RWPE1 (cell line): ENCODE measurements around the gene PROC.
A peak's percentile ranks its signal among the peaks of the same experiment; 100 is the strongest.

ENCODE experiments used
- CTCF ChIA-PET: fragments of 350-600 bp; sonication (Branson Sonifier 250); formaldehyde crosslinking; extraction: SDS; loops from one replicate; lab custom pipeline; 2021; lab: Yijun Ruan, JAX
- POLR2A ChIA-PET: fragments of 400-600 bp; formaldehyde crosslinking; extraction: SDS; loops from one replicate; lab custom pipeline; 2020; ENCODE audit warnings: antibody characterized with exemption; ENCODE audit not compliant: low non-redundant PET; lab: Yijun Ruan, JAX
- DNase-seq: peaks from one replicate; pipeline ENCODE4 v3.0.0; 2012; ENCODE audit warnings: low spot score
- H3K27ac ChIP-seq: fragments of 450-650 bp; 2 replicates; pipeline ENCODE4 v1.5.1; 2017
- TF ChIP-seq, protein P1 (sequence below): fragments of 450-650 bp; conservative IDR thresholded peaks from 2 replicates; pipeline ENCODE4 v1.5.1; 2017; ENCODE audit warnings: low read depth, mild to moderate bottlenecking

Gene PROC

DNA sequence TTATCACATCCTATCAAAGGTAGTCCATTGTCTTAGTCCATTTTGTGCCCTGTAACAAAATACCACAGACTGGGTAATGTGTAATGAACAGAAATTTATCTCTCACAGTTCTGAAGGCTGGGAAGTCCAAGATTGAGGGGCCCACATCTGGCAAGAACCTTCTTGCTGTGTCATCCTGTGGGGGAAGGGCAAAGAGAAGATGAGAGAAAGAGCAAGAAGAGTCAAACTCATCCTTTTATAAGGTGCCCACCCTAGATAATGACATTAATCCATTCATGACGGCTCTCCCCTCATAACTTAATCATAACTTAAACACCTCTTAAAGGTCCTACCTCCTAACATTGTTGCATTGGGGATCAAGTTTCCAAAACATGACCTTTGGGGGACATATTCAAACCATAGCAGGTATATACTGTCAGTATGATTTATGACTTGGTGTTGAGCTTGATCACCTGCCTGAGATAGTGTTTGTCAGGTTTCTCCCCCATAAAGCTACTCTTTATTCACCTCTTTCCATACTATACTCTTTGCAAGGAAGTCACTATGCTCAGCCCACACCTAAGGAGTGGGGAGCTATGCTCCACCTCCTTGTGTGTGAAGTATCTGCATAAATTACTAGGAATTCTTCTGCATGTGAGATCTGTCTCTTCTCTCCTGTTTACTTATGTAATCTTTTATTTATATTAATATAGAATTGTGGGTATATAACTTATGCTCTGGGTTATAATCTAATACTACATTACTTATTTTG, 25.2 kb upstream of the PROC start:
- TF ChIP-seq, protein P1, sequence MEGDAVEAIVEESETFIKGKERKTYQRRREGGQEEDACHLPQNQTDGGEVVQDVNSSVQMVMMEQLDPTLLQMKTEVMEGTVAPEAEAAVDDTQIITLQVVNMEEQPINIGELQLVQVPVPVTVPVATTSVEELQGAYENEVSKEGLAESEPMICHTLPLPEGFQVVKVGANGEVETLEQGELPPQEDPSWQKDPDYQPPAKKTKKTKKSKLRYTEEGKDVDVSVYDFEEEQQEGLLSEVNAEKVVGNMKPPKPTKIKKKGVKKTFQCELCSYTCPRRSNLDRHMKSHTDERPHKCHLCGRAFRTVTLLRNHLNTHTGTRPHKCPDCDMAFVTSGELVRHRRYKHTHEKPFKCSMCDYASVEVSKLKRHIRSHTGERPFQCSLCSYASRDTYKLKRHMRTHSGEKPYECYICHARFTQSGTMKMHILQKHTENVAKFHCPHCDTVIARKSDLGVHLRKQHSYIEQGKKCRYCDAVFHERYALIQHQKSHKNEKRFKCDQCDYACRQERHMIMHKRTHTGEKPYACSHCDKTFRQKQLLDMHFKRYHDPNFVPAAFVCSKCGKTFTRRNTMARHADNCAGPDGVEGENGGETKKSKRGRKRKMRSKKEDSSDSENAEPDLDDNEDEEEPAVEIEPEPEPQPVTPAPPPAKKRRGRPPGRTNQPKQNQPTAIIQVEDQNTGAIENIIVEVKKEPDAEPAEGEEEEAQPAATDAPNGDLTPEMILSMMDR: no peak
- ChIA-PET CTCF (no interaction called here), POLR2A (no interaction called here)
- no peak overlapping the region for H3K27ac ChIP-seq
- no peak for DNase-seq

DNA sequence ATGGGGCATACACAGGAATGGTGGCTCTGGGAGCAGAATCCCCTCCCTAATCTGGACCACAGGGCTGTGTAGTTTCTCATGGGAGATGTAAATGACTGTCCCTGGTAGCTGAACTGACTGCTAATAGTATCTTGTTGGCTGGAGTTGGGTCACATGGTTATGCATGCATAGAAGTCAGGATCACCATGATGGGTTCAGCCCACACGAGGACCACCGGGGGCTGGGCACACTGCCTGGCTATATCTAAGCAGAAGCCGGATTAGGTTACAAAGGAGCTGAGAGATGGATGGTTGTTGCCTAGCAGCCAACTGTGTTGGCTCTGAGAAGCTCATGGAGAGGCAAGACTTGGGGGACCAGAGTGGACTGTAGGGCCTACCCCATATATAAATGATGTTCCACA, 23.7 kb upstream of the PROC start:
- CTCF ChIA-PET: interaction anchor here (0.6 kb wide), 1 partner anchor 19 kb away, joined by 3 read pairs; no protein-coding TSS in a partner anchor
- TF ChIP-seq, protein P1: no peak

DNA sequence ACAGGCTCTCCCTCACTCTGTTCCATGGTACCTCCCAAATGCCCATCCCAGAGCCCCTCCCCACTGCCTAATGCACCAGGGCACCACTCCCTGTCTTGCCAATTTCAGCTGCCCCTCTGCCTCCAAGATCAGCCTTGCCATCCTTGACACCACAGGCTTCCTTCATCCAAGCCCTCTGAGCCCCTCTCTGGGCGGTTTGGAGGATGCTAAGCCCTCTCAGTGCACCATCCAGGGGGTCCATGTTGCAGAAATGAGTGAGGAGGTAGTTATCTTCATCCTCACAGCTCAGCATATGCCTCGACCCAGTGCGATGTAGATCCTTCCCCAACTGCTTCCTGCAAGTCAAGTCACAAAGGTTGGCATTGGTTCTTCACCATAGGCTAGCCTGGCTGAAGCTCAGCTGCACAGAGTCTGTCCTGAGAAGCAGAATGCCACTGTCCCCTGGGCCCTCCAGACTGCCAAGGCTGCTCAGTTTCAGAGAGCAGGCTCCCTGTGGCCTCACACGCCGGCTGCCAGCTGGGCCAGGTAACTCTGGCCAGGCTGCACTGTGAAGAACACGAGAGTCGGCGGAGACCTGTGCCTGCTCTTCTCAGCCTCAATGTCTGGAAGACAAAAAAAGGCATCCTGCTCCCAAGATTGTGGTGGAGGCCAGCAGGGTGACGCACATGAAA, 20.5 kb upstream of the PROC start:
- ChIA-PET POLR2A (no interaction called here), CTCF (no interaction called here)
- DNase-seq: no peak
- TF ChIP-seq, protein P1: no peak
- peak overlapping the region; percentile 78 for H3K27ac ChIP-seq

More for the DNA sequence above, 23.7 kb upstream of the PROC start:
- POLR2A ChIA-PET: no interaction called here
- H3K27ac ChIP-seq: no peak overlapping the region
- no peak for DNase-seq

DNA sequence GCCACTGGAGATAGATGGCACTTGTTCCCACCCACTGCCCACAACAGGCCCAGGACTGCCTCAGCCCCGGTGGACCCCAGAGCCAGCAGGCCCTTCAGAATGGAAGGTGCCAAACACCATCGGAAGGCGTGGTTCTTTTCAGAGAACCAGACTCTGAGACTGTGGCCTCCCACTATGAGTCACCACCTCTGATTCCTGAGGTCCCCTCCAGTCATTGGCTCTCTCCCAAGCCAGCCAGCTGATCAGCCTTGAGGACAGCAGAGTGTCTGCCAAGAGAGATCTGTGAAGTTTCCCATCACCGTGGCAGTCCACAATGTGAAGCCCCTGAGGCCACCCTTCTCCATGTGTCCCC, 20.0 kb upstream of the PROC start:
- H3K27ac ChIP-seq: peak overlapping the region; percentile 78
- TF ChIP-seq, protein P1: no peak
- POLR2A ChIA-PET: no interaction called here
- DNase-seq: peak; percentile 89
- CTCF ChIA-PET: no interaction called here

DNA sequence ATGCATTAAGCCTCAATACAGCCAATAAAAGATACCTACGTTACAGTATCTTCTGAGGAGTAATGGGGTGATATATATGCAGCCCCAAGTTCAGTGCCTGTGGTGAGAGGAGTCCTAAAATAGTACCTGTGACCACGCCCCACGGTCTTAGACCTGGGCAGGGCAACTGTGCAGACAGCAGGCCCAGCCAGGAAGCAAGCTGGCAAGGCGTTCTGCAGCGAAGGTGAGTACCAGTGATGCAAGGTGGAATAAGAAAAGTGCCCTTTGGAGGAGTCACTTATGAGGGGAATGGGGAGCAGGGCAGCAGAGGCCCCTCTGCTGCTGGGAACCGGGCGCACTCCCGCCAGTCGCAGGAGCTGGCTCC, 17.7 kb upstream of the PROC start:
- ChIA-PET POLR2A (no interaction called here), CTCF (no interaction called here)
- TF ChIP-seq, protein P1: no peak
- peak overlapping the region; percentile 97 for H3K27ac ChIP-seq
- peak; percentile 32 for DNase-seq

DNA sequence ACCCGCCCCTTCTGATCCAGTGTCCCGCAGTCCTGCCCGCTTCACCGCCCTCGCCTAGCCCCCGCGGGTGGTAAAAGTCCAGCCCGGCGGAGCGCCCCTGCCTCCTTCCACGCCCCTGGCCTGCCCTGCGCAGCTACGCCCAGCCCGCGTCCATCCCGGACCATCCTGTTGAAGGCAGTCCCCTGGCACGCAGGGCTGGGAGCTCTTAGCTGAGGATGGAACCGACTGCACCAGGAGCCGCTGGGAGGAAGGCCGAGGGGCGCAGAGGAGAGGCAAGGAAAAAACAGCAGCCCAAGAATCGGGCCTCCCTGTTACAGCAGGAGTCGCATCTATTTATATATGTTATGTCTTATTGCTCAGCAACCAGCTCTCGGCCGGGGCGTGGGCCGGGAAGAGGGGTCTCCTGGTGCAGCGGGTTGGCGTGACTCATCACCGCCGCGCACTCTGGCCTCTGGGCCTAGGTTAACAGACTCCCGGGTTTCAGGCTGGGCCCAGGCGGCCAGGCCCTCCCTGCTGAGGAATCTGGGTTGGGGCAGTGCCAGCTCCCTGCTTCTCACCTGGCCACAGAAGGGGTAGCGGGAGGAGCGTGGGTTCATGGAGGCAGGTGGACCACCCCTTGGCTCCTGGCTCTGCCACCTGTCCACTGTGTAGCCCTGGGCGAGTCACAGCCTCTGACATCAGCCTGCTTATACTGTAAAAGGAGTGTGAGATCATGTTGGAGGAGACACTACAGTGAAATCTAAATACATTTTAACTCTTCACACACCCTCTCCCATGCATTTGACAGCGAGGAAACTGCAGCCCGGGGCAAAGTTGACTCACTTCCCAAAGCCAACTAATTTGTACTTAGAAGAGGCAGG, 17.1 kb upstream of the PROC start:
- peak; percentile 91 for DNase-seq
- H3K27ac ChIP-seq: peak overlapping the region; percentile 97
- CTCF ChIA-PET: interaction anchor here (1.8 kb wide), 1 partner anchor 15 kb away, joined by 8 read pairs; no protein-coding TSS in a partner anchor
- POLR2A ChIA-PET: no interaction called here
- TF ChIP-seq, protein P1: no peak
